GM21737 (cell line): ENCODE data around the gene NR2C2AP.
"Not testable (repeated sequence)": the region's sequence is repeated elsewhere in the genome, so short reads cannot be mapped to it uniquely, and the experiment has no call there.

Experiments
- ATAC-seq: cut with Tn5 transposase; IDR thresholded peaks from one replicate; pipeline ENCODE4 v1.9.1; 2021; ENCODE audit warnings: mild to moderate bottlenecking, moderate library complexity; ENCODE audit not compliant: unreplicated experiment

Gene NR2C2AP, protein sequence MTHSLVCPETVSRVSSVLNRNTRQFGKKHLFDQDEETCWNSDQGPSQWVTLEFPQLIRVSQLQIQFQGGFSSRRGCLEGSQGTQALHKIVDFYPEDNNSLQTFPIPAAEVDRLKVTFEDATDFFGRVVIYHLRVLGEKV

DNA sequence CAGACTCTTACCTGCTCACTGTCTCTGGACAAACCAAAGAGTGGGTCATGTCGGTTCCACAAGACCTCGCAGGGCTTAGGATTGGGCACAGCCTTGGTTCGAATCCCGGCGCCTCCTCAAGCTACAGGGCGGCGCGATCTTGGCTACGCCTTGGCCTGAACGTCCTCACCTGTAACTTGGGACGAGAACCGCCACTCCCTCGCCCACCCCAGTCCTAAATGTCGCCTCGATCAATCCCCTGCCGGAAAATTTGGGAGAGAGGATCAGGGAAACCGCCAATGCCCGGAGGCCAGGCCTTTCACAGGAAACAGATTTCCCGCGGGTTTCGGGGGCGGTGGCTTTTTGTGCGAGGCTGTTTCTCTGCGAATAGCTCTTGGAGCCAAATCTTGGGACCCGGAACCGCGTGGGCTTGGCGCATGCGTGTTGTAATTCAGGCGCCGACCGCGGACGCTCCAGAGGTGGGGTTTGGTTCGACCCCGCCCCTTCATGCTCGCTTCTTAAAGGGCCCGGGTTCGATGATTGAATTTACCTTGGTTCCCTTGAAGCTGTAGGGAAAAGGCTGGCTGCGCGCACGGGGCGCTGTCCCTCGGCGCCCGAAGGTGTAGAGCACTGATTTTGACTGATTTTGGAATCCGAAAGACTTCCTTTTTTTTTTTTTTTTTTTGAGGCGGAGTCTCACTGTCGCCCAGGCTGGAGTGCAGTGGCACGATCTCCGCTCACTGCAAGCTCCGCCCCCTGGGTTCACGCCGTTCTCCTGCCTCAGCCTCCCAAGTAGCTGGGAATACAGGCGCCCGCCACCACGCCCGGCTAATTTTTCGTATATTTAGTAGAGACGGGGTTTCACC, at the start of gene NR2C2AP:
Gene NR2C2AP (minus strand): TSS at position 403 of the 845 bp plus-strand sequence. CDS start 354 bp downstream, at position 49.
- peak; percentile 57 for ATAC-seq

DNA sequence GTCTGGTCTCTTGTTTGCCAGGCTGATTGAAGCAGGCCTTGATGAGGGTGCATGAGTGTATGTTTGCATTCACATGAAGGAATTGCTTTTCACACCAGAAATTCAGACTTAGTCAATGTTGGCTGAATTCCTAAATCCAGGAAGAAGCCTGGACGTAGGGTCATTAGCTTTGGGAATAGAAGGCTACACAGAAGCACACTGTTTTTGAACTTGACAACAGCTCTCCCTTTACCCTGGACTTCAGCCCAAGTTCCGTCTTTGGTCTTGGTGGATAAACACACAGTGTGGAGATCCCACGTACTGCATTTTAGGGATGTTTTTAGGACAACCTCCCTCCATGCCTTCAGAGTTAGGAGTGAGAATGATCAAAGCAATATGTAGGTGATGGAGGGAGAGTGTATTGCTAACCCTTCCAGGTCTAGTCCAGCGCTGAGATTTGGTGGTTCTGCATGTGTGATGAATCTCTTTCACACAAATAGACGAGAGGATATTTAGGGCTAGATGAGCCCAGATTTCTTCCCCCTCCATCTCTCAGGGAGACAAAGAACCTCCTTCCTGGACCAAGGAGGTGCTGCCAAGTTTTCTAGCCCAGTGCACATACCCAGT, 47.1 kb upstream of the NR2C2AP start:
- ATAC-seq, result no peak

DNA sequence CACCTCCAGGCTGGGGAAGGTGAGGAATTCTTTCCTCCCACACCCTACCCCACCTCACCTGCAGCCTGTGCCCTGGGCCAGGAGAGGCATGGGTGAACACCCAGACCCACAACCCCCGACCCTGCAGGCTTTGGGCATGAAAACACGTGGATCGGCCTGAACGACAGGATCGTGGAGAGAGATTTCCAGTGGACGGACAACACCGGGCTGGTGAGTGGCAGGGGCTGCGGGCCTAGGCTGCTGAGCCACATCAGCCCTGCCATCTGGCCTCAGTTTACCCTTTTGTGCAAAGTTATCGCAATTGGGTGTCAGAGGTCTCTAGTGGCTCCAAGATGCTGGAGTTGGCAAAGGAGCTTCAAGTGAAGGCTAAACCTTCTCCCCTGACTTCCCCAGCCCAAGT, 37.3 kb upstream of the NR2C2AP start:
- no peak for ATAC-seq

DNA sequence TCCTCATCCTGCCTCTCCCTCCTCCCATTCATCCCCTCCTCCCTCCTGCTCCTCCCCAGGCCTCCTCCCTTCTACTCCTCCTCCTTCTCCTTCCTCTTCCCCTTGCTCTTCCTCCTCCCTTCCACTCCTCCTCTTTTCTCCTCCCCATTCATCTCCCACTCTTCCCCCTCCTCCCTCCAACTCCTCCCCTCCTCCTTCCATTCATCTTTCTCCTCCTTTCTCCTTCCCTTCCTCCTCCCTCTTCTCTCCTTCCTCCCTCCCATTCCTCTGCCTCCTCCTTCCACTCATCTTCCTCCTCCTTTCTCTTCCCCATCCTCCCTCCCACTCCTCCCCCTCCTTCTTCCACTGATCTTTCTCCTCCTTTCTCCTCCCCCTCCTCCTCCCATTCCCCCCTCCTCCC, 36.5 kb upstream of the NR2C2AP start:
- ATAC-seq, result no peak

DNA sequence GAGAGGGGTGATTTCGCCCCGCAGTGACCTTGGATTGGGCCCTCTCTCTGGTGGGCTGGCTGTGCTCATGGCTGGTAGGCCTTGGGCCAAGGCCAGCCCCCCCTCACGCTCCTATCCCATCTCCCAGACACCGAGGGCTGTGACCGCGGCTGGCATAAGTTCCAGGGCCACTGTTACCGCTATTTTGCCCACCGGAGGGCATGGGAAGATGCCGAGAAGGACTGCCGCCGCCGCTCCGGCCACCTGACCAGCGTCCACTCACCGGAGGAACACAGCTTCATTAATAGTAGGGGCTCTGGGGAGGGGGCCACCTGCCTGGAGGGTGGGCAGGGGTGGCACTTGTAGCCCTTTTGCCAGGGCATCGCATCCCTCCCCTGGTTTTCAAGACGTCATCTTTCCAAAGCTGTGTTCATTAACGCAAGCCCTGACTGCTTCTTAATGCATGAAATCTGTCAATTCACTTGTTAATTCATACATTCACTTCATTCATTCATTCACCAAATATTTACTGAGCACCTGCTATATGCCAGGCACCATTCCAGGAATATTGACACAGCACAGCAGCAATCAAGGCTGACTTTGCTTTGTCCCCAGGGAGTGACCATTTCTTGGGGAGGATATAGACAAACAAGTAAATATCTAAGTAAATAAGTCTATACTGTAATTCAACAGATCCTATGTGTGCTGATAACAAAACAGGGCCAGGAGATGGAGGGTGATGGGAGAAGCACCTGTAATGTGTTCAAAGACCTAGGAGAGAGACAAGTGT, 35.1 kb upstream of the NR2C2AP start:
- no peak for ATAC-seq

DNA sequence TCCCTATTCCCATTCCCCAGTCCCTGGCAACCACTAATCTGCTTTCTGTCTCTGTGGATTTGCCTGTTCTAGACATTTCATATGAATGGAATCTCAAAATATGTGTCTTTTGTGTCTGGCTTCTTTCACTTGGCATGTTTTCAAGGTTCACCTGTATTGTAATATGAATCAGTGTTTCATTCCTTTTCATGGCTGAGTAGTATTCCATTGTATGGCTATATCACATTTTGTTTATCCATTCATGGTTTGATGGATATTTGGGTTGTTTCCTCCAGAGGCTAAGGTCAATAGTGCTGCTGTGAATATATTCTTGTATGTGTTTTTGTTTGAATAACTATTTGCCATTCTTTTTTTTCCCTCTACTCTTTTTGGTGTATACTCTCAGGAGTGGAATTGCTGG, 33.0 kb upstream of the NR2C2AP start:
- ATAC-seq, result no peak

DNA sequence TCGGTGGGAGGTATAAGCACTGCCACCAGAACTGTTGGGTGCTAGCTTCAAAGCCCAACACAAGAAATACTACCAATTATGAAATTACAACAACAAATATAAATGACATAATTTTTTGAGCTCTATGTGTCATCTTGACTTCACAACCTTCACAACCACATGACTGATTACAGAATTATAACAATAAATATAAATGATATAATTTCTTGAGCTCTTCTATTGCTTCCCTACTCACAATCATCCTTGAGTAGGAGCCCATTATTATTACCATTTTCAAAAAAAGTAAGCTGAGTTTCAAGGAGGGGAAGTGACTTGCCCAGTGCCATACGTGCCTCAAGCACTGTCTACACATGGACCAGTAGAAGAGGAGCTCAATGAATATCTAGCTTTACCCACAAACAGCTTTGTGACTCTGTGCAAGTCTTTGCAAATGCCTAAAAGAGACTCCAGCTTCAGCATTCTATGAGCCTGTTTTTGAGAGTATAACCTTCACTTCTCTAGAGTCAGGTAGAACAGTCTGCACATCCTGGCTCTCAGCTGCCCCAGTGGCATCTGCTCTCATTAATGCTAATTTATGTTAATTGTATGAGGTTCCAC, 31.1 kb upstream of the NR2C2AP start:
- no peak for ATAC-seq

DNA sequence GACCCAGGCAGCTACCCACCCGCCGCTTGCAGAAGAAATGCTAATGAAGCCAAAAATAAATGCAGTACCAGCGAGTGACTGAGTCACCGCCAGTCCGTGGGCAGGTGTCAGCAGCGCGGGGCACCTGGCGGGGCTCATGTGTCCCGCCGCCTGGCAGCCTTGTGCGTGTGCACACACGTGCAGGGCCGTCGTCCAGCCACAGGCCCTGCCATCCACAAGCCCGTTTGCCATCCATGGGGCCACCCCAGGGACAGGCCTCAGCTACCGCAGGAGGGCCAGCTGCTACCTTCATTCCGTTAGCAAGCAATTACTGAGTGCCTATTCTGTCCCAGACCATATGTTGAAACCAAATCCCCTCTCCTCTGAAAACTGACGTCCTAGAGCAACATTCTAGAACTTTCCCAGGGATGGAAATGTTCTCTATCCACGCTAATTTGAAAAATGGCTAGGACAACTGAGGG, 29.1 kb upstream of the NR2C2AP start:
- no peak for ATAC-seq

DNA sequence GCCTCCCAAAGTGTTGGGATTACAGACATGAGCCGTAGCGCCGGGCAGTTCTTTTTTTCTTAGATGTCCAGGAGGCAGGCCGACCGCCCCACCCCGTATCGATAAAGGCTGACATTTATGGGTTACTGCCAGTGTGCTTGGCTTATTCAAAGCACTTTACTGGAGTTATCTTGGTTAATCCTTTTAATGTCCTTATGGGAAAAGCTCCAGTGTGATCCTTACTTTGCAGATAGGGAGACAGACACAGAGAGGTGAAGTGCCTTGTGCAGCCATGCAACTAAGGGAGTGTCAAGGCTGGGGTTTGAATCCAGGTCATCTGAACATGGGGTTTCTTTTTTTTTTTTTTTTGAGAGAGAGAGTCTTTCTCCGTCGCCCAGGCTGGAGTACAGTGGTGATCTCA, 27.8 kb upstream of the NR2C2AP start:
- no peak for ATAC-seq

DNA sequence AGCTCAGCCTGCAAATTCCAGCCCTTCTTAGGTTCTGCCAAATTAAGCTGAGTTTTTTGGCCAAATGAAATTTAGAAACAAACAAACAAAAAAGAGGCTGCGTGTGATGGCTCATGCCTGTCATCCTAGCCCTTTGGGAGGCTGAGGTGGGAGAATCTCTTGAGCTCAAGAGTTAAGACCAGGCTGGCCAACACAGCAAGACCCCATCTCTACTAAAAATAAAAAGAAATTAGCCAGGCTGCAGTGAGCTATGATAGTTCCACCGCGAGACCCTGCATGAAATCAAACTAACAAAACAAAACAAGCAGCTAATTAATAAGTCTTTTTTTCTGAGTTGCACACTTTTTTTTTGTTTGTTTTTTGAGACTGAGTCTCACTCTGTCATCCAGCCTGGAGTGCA, 26.5 kb upstream of the NR2C2AP start:
- no peak for ATAC-seq

DNA sequence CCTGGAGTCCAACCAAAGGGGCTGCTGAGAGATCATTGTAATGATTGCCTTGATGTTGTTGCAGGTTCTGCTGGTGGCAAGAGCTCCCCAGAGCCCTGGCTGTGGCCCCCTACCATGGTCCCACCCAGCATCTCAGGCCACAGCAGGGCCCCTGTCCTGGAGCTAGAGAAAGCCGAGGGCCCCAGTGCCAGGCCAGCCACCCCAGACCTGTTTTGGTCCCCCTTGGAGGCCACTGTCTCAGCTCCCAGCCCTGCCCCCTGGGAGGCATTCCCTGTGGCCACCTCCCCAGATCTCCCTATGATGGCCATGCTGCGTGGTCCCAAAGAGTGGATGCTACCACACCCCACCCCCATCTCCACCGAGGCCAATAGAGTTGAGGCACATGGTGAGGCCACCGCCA, 24.0 kb upstream of the NR2C2AP start:
- ATAC-seq, result no peak

DNA sequence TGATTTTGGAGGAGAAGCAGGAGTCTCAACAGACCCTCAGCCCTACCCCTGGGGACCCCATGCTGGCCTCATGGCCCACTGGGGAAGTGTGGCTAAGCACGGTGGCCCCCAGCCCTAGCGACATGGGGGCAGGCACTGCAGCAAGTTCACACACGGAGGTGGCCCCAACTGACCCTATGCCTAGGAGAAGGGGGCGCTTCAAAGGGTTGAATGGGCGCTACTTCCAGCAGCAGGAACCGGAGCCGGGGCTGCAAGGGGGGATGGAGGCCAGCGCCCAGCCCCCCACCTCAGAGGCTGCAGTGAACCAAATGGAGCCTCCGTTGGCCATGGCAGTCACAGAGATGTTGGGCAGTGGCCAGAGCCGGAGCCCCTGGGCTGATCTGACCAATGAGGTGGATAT, 23.4 kb upstream of the NR2C2AP start:
- ATAC-seq, result no peak

DNA sequence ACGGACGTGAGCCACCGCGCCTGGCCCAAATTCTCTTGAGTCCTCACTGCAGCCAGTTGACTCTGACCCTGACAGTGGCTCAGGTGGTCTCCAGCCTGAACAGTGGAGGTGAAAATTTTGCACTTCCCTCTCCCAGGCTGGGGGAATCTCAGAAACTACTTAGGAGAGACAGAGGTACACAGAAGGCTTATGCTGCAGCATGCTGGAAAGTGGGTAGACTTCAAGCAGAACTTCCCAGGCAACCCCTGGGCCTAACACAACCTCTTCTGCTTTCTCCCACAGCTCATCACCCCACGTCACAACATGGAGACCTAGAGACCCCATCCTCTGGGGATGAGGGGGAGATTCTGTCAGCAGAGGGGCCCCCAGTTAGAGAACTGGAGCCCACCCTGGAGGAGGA, 23.0 kb upstream of the NR2C2AP start:
- no peak for ATAC-seq

DNA sequence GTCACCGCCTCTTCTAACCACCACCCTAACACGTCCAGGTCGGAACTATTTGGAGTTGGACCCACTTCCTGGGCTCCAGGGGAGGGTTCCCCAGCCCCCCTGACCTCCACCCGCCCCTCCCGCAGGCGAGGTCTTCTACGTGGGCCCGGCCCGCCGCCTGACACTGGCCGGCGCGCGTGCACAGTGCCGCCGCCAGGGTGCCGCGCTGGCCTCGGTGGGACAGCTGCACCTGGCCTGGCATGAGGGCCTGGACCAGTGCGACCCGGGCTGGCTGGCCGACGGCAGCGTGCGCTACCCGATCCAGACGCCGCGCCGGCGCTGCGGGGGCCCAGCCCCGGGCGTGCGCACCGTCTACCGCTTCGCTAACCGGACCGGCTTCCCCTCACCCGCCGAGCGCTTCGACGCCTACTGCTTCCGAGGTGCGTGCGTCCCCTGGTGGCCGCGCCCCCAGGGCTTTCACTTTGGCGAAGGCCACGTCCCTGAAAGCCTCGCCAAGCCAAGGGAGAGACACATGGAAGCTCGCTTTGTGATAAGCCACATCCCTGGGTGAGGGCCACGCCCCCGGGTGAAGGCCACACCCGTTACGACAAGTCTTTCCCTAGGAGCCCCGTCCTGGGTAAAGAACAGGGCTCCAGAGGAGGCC, 21.8 kb upstream of the NR2C2AP start:
- ATAC-seq, result no peak

DNA sequence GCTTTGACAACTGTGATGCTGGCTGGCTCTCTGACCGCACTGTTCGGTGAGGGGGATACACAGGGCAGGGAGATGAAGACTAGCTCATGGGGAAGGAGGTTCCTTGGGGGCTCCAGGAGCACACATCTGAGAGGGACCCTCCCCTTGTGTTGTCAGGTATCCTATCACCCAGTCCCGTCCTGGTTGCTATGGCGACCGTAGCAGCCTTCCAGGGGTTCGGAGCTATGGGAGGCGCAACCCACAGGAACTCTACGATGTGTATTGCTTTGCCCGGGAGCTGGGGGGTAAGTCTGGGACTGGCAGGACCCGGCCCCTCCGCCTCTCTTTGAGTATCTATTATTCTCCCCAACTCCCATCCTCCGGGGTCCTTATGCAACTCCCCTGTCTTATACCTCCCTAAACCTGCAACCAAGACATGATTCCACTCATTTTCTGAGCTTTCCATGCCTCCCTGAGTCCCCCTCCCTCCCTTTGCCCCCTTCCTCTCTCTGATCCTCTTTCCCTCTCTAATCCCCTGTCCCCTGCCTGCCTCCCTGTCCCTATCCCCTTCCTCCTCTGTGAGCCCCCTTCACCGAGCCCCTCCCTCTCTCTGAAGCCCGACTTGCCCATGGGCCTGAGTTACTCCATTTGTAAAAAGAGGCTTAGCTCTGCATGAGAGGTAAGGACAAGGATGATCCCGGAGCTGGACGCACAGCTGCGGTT, 21.1 kb upstream of the NR2C2AP start:
- ATAC-seq, result no peak

DNA sequence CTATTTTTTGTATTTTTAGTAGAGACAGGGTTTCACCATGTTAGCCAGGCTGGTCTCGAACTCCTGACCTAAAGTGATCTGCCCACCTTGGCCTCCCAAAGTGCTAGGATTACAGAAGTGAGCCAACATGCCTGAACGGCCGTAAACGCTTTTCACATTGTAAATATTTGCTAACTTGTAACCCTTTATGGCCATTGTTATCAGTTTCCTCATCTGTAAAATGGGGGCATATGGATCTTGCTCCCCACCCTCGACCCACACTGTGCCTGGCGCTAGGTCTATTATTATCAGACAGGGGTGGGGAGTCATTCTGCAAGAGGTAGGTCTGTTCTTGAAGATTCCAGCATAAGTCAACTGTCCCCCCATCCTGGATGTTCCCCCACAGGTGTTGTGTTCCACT, 20.4 kb upstream of the NR2C2AP start:
- ATAC-seq, result no peak

DNA sequence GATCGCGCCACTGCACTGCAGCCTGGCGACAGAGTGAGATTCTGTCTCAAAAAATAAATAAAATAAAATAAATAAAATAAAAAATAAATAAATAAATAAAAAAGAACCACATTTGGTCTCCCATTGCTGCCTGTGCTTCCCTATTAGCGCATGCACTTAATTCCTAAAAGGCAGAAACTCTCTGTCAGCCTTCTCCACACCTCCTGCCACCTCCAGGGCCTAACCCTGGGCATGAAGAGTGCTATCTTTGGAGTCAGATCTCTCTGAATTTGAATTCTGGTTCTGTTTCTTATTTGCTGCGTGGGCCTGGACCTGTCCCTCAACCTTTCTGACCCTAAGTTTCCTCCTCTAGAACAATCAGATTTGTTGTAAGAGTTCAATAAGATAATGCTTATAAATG, 19.8 kb upstream of the NR2C2AP start:
- no peak for ATAC-seq

DNA sequence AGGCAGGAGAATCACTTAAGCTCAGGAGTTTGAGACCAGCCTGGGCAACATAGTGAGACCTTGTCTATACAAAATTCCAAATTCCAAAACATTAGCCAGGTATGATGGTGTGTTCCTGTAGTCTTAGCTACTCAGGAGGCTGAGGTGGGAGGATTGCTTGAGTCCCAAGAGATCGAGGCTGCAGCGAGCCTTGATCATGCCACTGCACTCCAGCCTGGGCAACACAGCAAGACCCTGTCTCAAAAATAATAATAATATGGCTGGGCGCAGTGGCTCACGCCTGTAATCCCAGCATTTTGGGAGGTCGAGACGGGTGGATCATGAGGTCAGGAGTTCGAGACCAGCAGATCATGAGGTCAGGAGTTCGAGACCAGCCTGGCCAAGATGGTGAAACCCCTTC, 17.8 kb upstream of the NR2C2AP start:
- ATAC-seq, result not testable (repeated sequence)

DNA sequence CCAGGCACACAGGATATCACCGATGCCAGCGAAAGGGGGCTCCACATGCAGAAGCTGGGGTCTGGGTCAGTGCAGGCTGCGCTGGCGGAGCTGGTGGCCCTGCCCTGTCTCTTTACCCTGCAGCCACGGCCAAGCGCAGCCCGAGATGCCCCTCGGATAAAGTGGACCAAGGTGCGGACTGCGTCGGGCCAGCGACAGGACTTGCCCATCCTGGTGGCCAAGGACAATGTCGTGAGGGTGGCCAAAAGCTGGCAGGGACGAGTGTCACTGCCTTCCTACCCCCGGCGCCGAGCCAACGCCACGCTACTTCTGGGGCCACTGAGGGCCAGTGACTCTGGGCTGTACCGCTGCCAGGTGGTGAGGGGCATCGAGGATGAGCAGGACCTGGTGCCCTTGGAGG, 15.7 kb upstream of the NR2C2AP start:
- ATAC-seq, result no peak

DNA sequence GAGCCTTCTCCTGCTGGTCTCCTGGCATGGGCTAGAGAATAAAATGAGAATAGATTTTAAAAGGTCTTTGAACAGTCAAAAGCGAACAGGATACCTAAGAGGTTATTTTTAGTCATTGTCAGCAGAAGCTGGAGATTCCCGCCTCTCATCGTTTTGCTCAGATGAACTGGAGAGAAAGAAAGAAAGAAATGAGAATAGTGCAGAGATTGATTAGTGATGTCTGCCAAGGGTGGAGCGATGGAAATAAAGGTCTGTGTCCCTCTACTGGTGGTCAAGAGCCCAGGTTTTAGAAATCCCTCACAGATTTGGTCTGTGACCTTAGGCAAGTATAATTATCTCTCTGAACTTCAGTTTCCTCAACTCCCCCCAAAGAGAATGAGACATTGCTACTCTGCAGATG, 13.9 kb upstream of the NR2C2AP start:
- ATAC-seq, result no peak
